Activated CD4-positive, alpha-beta T cell treated with anti-CD3 and anti-CD28 coated beads for 4 hours (primary cell): ENCODE measurements around the gene SIPA1.
A peak's percentile ranks its signal among the peaks of the same experiment; 100 is the strongest.
"Not testable (repeated sequence)": the region's sequence is repeated elsewhere in the genome, so short reads cannot be mapped to it uniquely, and the experiment has no call there.

Source experiments
- DNase-seq, 2 donors: peaks; one replicate each; pipeline ENCODE4 v3.0.0-alpha.2; 2020

Gene SIPA1

DNA sequence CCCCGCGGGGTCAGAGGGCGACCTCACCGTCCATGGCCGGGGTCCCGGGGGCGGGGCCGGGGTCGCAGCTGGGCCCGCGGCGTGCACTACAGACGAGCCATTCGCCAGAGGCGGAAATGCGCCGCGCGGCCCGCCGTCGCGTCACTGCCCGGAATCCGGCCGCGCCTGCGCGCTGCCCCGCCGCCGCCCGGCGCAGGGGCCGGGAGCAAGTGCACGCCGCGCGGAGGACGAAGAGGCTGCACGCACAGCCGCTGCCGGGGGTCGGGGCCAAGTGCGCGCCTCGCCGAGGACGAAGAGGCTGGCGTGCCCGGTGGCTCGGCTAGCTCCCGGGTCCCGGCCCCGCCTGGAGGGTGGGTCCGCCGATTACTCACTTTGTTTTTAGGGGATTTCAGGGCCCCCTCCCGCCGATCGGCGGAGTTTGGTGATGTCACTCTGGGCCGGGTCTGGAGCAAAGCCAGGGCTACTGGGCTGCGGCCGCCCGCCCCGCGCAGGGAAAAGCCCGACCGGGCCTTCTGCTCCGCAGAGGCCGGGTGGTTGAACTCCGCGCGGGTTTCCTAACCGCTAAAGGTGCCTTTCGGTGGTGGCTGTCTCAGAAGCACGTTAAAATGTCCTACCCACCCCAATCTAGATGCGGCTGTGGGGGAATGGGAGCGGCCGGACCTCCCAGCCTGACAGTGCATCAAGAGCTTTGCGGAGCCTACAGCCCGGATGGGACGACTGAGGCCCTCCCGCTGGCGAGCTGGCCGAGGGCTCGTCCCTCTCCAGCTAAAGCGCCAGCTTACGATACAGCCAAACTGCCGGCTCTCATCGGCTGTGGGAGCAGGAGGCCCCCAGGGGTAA, 25.1 kb downstream of the SIPA1 start, which contains the start of gene RELA:
Gene RELA (minus strand): TSS at position 118 of the 840 bp plus-strand sequence. CDS start 84 bp downstream, at position 34.
- peak; percentile 85 to 90 for DNase-seq

DNA sequence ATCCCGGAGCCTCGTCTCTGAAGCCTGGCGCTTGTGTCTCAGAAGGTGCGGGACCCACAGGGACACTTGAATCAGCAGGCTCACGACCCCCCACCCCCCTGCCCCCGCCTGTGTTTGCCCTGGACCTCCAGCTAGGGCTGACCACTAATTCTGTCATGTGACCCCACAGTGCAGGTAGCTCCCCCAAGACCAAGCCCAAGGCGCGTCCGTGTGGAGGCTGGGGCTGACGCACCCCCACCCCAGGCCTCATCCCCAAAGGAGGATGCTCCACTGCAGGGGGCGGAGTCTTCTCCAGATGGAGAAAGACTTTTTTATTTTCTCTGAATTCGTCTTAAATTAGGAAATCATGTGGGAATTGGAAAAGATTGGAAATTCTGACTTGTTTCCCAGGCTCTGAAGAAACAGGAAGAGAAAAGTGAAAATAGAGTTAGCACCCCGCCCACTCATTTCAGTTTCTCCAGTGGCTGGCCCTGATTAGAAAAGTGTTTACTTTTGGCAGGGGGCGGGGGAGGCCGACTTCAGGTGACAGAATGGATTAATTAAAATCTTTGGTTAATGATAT, 25.8 kb downstream of the SIPA1 start:
- peak; percentile 49 to 61 for DNase-seq

DNA sequence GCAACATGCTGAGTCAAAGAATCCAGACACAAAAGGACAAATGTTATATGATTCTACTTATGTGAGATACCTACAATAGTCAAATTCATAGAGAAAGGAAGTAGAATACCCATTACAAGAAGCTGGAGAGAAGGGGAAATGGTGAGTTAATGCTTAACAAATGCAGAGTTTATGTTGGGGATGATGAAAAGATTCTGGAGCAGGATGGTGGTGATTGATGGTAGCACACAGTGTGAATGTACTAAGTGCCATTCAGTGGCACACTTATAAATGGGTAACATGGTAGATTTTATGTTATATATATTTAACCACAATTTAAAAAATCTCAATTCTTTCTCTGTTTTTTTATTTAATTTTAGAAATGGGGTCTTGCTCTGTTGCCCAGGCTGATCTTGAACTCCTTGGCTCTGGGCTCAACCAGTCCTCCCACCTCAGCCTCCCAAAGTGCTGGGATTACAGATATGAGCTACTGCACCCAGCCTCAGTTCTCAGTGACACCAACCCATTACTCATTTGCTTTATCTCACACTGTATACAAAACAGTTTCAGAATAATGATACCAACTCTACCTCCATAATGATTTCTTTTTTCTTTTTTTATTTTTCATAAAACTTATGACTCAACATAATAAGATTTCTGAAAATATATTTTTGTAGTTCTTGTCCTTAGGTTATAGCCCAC, 34.4 kb downstream of the SIPA1 start:
- DNase-seq = no peak

DNA sequence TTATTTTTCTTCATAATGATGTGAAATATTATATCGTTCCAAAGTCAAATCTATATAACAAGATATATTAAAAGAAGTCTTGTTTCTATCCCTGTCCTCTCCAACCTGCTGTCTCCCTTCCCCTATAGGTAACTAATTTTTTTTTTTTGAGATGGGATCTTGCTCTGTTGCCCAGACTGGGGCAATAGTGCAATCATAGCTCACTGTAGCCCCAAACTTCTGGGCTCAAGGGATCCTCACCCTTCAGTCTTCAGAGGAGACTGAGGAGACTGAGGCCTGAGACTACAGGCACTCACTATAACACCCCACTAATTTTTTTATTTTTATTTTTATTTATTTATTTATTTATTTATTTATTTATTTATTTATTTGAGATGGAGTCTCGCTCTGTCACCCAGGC, 35.1 kb downstream of the SIPA1 start:
- DNase-seq = no peak

DNA sequence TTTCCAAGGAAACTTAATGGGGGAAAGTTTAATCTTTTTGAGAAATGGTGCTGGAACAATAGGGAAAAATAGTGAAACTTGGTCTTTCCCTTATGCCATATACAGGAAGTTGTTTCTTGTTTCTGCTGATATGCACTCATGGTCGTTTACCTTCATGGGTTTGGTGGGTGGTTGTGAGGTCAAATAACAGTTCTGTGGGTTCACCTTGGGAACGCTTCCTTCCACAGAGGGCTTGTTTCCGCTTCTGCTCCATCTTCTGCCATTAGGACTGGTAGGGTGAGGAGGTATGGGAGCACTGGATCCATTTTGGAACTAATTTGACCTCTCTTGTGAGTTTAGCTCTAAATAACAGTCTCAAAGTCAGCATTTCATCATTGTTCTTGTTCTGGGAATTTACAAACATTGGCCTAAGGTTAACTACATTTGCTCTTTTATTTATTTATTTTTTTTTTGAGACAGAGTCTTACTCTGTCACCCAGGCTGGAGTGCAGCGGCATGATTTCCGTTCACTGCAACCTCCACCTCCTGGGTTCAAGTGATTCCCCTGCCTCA, 42.4 kb downstream of the SIPA1 start:
- no peak for DNase-seq

DNA sequence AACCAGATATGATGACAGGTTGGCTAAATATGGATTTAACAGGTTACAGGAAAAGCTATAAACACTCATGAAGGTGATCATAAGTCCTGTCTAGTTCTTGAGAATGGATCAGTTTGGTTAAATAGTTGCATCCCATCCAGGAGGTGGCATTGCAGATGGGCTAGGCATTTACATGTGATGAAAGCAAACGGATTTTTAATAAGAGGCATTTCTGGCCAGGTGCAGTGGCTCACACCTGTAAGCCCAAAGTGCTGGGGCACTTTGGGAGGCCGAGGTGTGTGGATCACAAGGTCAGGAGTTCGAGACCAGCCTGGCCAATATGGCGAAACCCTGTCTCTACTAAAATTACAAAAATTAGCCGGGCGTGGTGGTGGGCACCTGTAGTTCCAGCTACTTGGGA, 45.6 kb downstream of the SIPA1 start:
- not testable (repeated sequence) for DNase-seq

DNA sequence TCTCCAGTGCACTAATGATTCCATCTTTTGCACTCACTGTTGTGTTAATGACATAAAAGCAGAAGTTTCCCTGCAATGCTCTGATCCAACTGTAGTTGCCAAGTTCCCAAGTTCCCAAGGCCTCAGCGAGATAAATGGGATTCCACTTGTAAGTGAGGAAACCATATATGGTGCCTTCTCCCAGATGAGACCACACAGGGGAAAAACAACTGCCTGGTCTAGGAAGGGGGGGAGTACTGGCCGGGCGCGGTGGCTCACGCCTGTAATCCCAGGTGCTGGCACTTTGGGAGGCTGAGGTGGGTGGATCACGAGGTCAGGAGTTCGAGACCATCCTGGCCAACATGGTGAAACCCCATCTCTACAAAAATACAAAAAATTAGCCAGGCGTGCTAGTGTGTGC, 48.1 kb downstream of the SIPA1 start:
- no peak for DNase-seq

DNA sequence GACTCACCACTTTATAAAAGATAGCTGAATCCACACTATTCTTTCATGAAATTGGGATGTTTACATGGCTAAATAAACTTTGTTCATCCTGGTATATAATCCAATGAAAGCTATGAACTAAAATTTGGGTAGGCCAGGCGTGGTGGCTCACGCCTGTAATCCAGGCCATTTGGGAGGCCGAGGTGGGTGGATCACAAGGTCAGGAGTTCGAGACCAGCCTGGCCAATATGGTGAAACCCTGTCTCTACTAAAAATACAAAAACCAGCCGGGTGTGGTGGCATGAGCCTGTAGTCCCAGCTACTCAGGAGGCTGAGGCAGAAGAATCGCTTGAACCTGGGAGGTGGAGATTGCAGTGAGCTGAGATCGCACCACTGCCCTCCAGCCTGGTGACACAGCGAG, 53.9 kb downstream of the SIPA1 start:
- DNase-seq = not testable (repeated sequence)

DNA sequence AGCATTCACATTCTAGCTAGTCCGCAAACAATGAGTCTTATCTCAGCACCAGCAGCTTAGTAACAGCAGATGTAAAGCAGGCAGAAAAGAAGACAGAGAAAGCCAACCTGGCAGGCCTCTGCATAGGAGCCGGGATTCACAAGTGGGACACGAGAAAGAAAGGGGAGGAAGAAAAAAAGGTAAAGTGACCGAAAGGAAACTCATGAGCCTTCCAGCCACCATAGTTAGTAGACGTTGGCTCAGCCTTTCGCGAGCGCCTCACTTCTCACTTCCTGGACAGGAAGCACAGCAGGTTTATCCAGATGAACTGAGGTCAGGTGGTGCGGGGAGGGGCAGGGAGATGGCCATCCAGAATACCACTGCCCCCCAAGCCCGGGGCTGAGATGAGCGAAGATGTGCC, 54.5 kb downstream of the SIPA1 start:
- DNase-seq = no peak

DNA sequence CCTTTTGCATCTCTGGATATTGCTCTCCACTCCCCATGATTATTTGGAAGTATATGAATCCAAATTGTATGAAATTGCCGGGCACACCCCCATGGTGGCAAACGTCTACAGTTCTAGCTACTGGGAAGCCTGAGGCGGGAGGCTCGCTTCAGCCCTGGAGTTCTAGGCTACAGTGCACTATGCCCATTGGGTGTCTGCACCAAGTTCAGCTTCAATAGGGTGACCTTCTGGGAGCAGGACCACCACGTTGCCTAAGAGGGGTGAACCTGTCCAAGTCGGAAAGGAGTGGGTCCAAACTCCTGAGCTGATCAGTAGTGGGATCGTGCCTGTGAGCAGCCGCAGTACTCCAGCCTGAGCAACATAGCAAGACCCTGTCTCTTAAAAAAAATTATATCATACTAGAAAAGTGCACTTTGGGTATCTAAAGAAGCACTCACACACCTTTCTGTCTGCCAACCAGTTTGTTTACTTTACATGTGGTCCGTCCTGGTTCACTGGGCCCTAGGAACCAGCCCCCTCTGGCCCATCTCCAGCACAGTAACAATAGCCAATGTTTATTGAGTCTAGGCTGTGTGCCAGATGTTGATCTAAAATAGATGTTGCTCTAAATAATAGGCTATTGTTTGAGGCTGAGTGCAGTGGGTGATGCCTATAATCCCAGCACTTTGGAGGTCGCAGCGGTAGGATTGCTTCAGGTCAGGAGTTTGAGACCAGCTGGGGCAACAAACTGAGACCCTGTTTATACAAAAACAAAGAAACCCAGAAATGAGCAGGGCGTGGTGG, 57.7 kb downstream of the SIPA1 start:
- DNase-seq = no peak

DNA sequence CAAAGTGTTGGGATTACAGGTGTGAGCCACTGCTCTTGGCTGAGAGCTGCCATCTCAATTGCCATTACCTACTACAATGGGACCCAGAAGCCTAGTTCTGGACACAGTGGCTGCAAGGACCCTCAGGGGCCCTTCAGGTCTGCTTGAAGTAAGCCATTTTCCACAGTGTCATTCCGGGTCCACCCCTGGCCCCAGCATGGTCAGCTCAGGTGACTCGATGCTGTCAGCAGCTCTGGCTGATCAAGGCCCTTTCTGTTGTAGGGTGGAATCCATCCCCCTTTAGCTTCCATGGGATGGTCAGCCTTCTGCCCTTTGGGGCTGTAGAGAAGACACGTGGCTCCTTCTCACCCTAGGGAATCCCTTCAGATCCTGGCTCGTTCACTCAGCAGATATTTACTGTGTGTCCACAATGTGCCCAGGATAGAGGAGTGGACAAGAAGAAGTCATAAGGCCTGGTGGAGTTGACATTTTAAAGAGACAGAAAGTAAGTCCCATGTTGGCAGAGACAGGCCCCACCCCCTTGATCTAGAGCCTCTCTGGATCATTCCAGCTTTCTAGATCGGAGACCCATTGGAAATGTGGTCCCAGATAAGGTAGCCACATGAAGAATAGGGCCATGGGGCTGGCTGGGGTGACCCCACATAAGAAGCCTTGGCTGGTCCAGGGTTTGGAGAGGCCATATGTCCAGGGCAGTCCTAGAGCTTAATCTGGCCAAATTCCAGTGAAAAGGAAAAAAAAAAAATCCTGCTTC, 59.1 kb downstream of the SIPA1 start:
- no peak for DNase-seq

DNA sequence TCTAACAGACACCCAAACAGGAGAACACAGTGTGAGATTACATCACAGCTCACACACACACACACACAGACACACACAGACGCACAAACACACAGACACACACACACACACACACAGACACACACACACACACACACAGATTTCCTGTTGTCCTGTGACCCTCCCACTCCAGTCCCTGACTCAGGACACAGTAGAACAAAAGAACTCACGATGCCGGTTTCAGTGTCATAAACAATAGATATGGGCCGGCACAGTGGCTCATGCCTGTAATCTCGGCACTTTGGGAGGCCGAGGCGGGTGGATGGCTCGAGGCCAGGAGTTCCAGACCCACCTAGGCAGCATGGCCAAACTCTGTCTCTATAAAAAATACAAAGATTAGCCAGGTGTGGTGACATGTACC, 60.3 kb downstream of the SIPA1 start:
- no peak for DNase-seq

DNA sequence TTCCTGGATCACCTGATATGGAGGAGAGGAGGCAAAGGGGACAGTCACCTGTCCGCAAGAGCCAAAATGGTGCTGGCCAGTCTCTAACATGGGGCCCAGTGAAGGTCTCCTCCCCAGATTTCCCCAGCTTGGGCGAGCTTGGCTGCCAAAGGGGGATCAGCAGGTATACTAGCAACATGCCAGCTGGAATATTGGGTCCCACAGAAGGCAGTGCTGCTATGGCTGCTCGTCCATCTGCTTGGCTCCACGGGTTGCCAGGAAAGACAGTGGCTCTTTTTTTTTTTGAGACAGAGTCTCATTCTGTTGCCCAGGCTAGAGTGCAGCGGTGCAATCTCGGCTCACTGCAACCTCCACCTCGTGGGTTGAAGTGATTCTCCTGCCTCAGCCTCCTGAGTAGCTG, 61.4 kb downstream of the SIPA1 start:
- DNase-seq = no peak

DNA sequence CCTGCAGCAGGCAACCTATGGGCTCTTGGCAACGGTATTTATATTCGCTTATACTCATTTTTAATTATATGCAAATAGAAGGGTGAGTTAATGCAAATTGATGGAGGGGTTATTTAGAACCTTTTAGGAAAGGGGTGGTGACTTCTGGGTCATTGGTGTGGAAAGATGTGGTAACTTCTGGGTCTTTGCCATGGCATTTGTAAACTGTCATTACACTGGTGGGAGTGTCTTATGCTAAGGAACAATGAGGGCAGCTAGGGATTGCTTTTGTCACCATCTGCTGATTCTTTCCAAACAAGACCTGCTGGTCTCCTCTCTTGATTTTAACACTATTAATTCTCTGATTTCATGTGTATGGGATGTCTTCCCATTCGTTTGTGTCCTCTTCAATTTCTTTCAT, 62.5 kb downstream of the SIPA1 start:
- DNase-seq = no peak
